K562 (cell line): ENCODE measurements around the gene C12orf43. TPM values are rescaled to one million over a fixed set of nuclear protein-coding genes. Genes with fewer than 3 reads are reported as not detected.

Experiments
- ATAC-seq: fragments of 200-7000 bp; cut with Tn5 transposase; 3 replicates; pipeline ENCODE4 v1.9.1; 2020; ENCODE audit warnings: moderate library complexity
- BruUV-seq: library from RNA; stranded (reverse); fragments of 400-500 nt; replicated peaks from 2 replicates; lab custom pipeline; 2021; lab: Mats Ljungman, UMichigan
- CTCF ChIA-PET: fragments of 300-600 bp; formaldehyde crosslinking; extraction: SDS; loops from one replicate; lab custom pipeline; 2021; ENCODE audit warnings: low intra/inter-chr PET ratio; lab: Yijun Ruan, JAX
- POLR2A ChIA-PET: fragments of 300-600, 350-650 bp; sonication (Branson Sonifier 250); formaldehyde crosslinking; extraction: SDS; loops from one replicate; lab custom pipeline; 2021; ENCODE audit warnings: antibody characterized with exemption, inconsistent platforms; lab: Yijun Ruan, JAX
- DNase-seq, 4 experiments: peaks; one replicate each; pipeline versions ENCODE4 v3.0.0 to v3.0.0-alpha.2; 2011 to 2018; ENCODE audit warnings: low spot score in 3 of 4, mixed read lengths in 3 of 4; ENCODE audit errors: extremely low read depth in 1 of 4
- FAIRE-seq: peaks from 2 replicates; lab custom pipeline; 2011; peaks lifted over from hg19 to GRCh38; lab: Jason Lieb, UNC
- H2AFZ ChIP-seq: 2 replicates; pipeline ENCODE4 v1.6.0; 2011; ENCODE audit warnings: low read depth, low read length, control low read depth, inconsistent platforms
- H3K27ac ChIP-seq: fragments of 200-600 bp; 3 replicates; pipeline ENCODE4 v1.8.0; 2011; ENCODE audit warnings: low read depth, mild to moderate bottlenecking, control low read depth, inconsistent platforms, low read length, moderate library complexity, mixed read lengths; ENCODE audit errors: extremely low read depth
- H3K27me3 ChIP-seq, 2 experiments: fragments of 300-600 bp in 1 of 2; 2 replicates in 1 of 2; 3 replicates in 1 of 2; pipeline versions ENCODE4 v1.6.0 to v1.8.0; 2011; ENCODE audit warnings: inconsistent platforms in 2 of 2, low read length in 2 of 2, mild to moderate bottlenecking in 1 of 2, mixed read lengths in 1 of 2, moderate library complexity in 1 of 2; ENCODE audit not compliant: control insufficient read depth in 2 of 2, insufficient read depth in 2 of 2
- H3K36me3 ChIP-seq: fragments of 300-600 bp; 3 replicates; pipeline ENCODE4 v1.8.0; 2011; ENCODE audit warnings: mild to moderate bottlenecking, low read length, inconsistent platforms; ENCODE audit not compliant: control insufficient read depth, insufficient read depth
- H3K4me1 ChIP-seq, 2 experiments: fragments of 200-600 bp in 1 of 2; replicated peaks in 1 of 2; 2 replicates in 1 of 2; 3 replicates in 1 of 2; pipeline versions ENCODE4 v1.5.1 to v1.8.0; 2011; ENCODE audit warnings: inconsistent platforms in 2 of 2, low read length in 2 of 2, mild to moderate bottlenecking in 1 of 2, mixed read lengths in 1 of 2, moderate library complexity in 1 of 2; ENCODE audit not compliant: control insufficient read depth in 2 of 2, insufficient read depth in 2 of 2
- H3K4me2 ChIP-seq: 2 replicates; pipeline ENCODE4 v1.6.1; 2011; ENCODE audit warnings: low read length, control low read depth, inconsistent platforms, mixed read lengths; ENCODE audit not compliant: insufficient read depth
- H3K4me3 ChIP-seq: fragments of 200-600 bp; sonication (generic), shearing (Covaris generic); 2 replicates; pipeline ENCODE4 v1.5.1; 2016; ENCODE audit warnings: control low read depth, inconsistent platforms
- H3K79me2 ChIP-seq: fragments of 200-600 bp; 3 replicates; pipeline ENCODE4 v1.8.0; 2011; ENCODE audit warnings: low read length, inconsistent platforms; ENCODE audit not compliant: control insufficient read depth, insufficient read depth
- H3K9ac ChIP-seq, 2 experiments: 2 replicates each; pipeline versions ENCODE4 v1.6.0 to v1.6.1; 2011; ENCODE audit warnings: low read depth in 2 of 2, low read length in 2 of 2, control low read depth in 1 of 2, inconsistent platforms in 1 of 2, mild to moderate bottlenecking in 1 of 2, mixed read lengths in 1 of 2; ENCODE audit not compliant: insufficient read depth in 1 of 2
- H3K9me1 ChIP-seq: one replicate; pipeline ENCODE4 v1.6.0; 2011; ENCODE audit warnings: inconsistent platforms, mild to moderate bottlenecking, low read length, moderate library complexity; ENCODE audit not compliant: control insufficient read depth, insufficient read depth
- H3K9me3 ChIP-seq: replicated peaks from 2 replicates; pipeline ENCODE4 v1.5.1; 2011; ENCODE audit warnings: low read depth, low read length, inconsistent platforms; ENCODE audit not compliant: control insufficient read depth, insufficient read depth
- H4K20me1 ChIP-seq: replicated peaks from 2 replicates; pipeline ENCODE4 v1.6.1; 2011; ENCODE audit warnings: low read length, inconsistent platforms, mixed read lengths; ENCODE audit not compliant: control insufficient read depth, insufficient read depth
- ARNT ChIP-seq, 2 experiments: fragments of 450-650 bp; IDR thresholded peaks; 2 replicates each; pipeline ENCODE4 v1.6.1; 2016; ENCODE audit warnings: mild to moderate bottlenecking in 1 of 2
- ELK3 ChIP-seq: fragments of 450-650 bp; formaldehyde crosslinking; IDR thresholded peaks from 2 replicates; pipeline ENCODE4 v1.4.0; 2020; ENCODE audit warnings: mild to moderate bottlenecking
- ETV1 ChIP-seq: fragments of 450-650 bp; conservative IDR thresholded peaks from 2 replicates; pipeline ENCODE4 v1.6.1; 2016; ENCODE audit warnings: missing genetic modification characterization, control low read depth, low read depth, missing compliant biosample characterization
- HDAC1 ChIP-seq, 2 experiments: fragments of 450-650 bp; IDR thresholded peaks; 2 replicates each; pipeline ENCODE4 v1.6.1; 2016 to 2017; ENCODE audit warnings: inconsistent platforms in 1 of 2, mild to moderate bottlenecking in 1 of 2, moderate library complexity in 1 of 2
- ILF3 ChIP-seq: fragments of 450-650 bp; IDR thresholded peaks from 2 replicates; pipeline ENCODE4 v1.6.1; 2018; ENCODE audit warnings: antibody characterized with exemption, mild to moderate bottlenecking, moderate library complexity, borderline replicate concordance
- NCOA4 ChIP-seq: fragments of 450-650 bp; IDR thresholded peaks from 2 replicates; pipeline ENCODE4 v1.6.1; 2018; ENCODE audit warnings: mild to moderate bottlenecking; ENCODE audit not compliant: partially characterized antibody
- NR2C1 ChIP-seq, 2 experiments: fragments of 450-650 bp; IDR thresholded peaks; 2 replicates each; pipeline ENCODE4 v1.6.1; 2017; ENCODE audit warnings: mild to moderate bottlenecking in 2 of 2, antibody characterized with exemption in 1 of 2, inconsistent platforms in 1 of 2, missing compliant biosample characterization in 1 of 2, missing genetic modification characterization in 1 of 2
- NUFIP1 ChIP-seq: fragments of 450-650 bp; IDR thresholded peaks from 2 replicates; pipeline ENCODE4 v1.6.1; 2018; ENCODE audit not compliant: partially characterized antibody
- ZBED1 ChIP-seq: IDR thresholded peaks from 2 replicates; pipeline ENCODE4 v1.6.1; 2014
- ZC3H8 ChIP-seq: fragments of 450-650 bp; IDR thresholded peaks from 2 replicates; pipeline ENCODE4 v1.6.1; 2017
- ZNF133 ChIP-seq: fragments of 250-450 bp; sonication (Bioruptor Pico); IDR thresholded peaks from 2 replicates; pipeline ENCODE4 v1.4.0; 2020; ENCODE audit warnings: mild to moderate bottlenecking
- ZNF143 ChIP-seq: sonication (generic); formaldehyde crosslinking; IDR thresholded peaks from 2 replicates; pipeline ENCODE4 v1.9.0; 2022; ENCODE audit warnings: mild to moderate bottlenecking, missing genetic modification reagents
- ZNF263 ChIP-seq: sonication (generic); formaldehyde crosslinking; IDR thresholded peaks from 2 replicates; pipeline ENCODE4 v1.8.0; 2022; ENCODE audit warnings: mild to moderate bottlenecking, missing genetic modification reagents, borderline replicate concordance
- ZNF408 ChIP-seq: fragments of 250-450 bp; sonication (Bioruptor Pico); IDR thresholded peaks from 2 replicates; pipeline ENCODE4 v1.4.0; 2020; ENCODE audit warnings: low read depth, mild to moderate bottlenecking, moderate library complexity
- ZNF764 ChIP-seq: fragments of 250-450 bp; sonication (Bioruptor Pico); IDR thresholded peaks from 2 replicates; pipeline ENCODE4 v1.4.0; 2020; ENCODE audit warnings: low read depth, mild to moderate bottlenecking, moderate library complexity
- ZSCAN32 ChIP-seq: fragments of 450-650 bp; formaldehyde crosslinking; IDR thresholded peaks from 2 replicates; pipeline ENCODE4 v1.4.0; 2020; ENCODE audit warnings: mild to moderate bottlenecking, moderate library complexity
- WGBS: fragments of 100-300 bp; shearing (Covaris generic); methylation state at CpG from one replicate; pipeline ENCODE4 v1.1.6; 2016; ENCODE audit warnings: low coverage, mixed read lengths; ENCODE audit not compliant: insufficient coverage; ENCODE audit errors: missing lambda C conversion rate; 5-methylcytosine and 5-hydroxymethylcytosine counted together
- in situ Hi-C: fragments of 300-500 bp; cut with MboI; formaldehyde crosslinking; loops from 4 replicates; pipeline ENCODE4 v1.15.0; 2018; ENCODE audit warnings: inconsistent platforms, mixed read lengths
- intact Hi-C: fragments of 100-400 bp; cut with micrococcal nuclease; formaldehyde crosslinking; loops from 2 replicates; pipeline ENCODE4 v1.14.2; 2022
- polyA plus RNA-seq, 8 experiments: library from polyadenylated mRNA; depleted of rRNA in 4 of 8; stranded (reverse) in 5 of 8; unstranded in 3 of 8; fragments of >200 nt; fragmentation: Nextera tagmentation in 2 of 8; fragmentation: Illumina TruSeq in 1 of 8; extraction: Ambion mirVana in 2 of 8; extraction: Trizol in 1 of 8; gene quantifications; 2 replicates each; pipeline versions ENCODE4 v1.2.1 to v1.2.3, GENCODE V29; 2011 to 2014; ENCODE audit warnings: inconsistent platforms in 1 of 8, missing spikeins in 1 of 8
- total RNA-seq, 7 experiments: library from RNA; depleted of rRNA in 6 of 7; stranded (reverse); fragments of >200 nt in 6 of 7; fragmentation: Illumina TruSeq in 2 of 7; extraction: Trizol in 2 of 7; gene quantifications; 2 replicates each; pipeline versions ENCODE4 v1.2.1 to v1.2.3, GENCODE V29; 2011 to 2021; ENCODE audit warnings: low replicate concordance in 1 of 7

The C12orf43 gene
- total and polyA plus RNA-seq, 9 of the 15 experiments (the other 6 are each of a cell fraction or from before 2014, with no cell fraction given), result 4.3 to 22.2 (median 16.8) TPM

GRCh38 chr12:121057794-121058193 lies 41.5 kb upstream of the C12orf43 start:
- in situ Hi-C loops (no loop called here), intact Hi-C loops (no loop called here)
- TF ChIP-seq ILF3, result no peak
- TF ChIP-seq HDAC1 (IDR thresholded peaks at IDR 0.05), result no peak
- no peak for TF ChIP-seq ZNF143
- no peak for TF ChIP-seq NCOA4
- TF ChIP-seq ZNF263 (CRISPR knock-in tag), result no peak
- TF ChIP-seq NR2C1 (IDR thresholded peaks at IDR 0.05), result no peak
- no peak for TF ChIP-seq NR2C1 (tag; IDR thresholded peaks at IDR 0.05)
- TF ChIP-seq ELK3 (CRISPR knock-in tag), result no peak
- TF ChIP-seq ETV1 (tag), result no peak
- no peak for TF ChIP-seq ZNF408 (CRISPR knock-in tag)
- TF ChIP-seq ZC3H8, result no peak
- no peak for TF ChIP-seq NUFIP1
- TF ChIP-seq ZBED1, result no peak
- TF ChIP-seq ZNF133, result no peak
- no peak for TF ChIP-seq ZNF764 (CRISPR knock-in tag)
- no peak for TF ChIP-seq ARNT (IDR thresholded peaks at IDR 0.05)
- no peak for TF ChIP-seq ZSCAN32 (CRISPR knock-in tag)
- no peak for FAIRE-seq
- DNase-seq, result no peak
- BruUV-seq, result no TSS peak
- H3K9ac ChIP-seq, result no peak overlapping the region
- no peak overlapping the region for H3K27ac ChIP-seq
- no peak overlapping the region for H3K4me2 ChIP-seq
- no peaks in the 10 kb centered on the region; a peak in 1 of 5 replicates for H3K4me1 ChIP-seq
- WGBS, result 7% methylated on average over 9 of the region's 9 CpGs
- ChIA-PET POLR2A (no interaction called here), CTCF (no interaction called here)
- H3K79me2 ChIP-seq, result no peaks in the 10 kb centered on the region
- H3K36me3 ChIP-seq, result no peaks in the 10 kb centered on the region
- no peak overlapping the region for H3K4me3 ChIP-seq
- H3K27me3 ChIP-seq, result peaks cover 23 to 36% of the 10 kb centered on the region in 2 experiments
- no peak overlapping the region for H2AFZ ChIP-seq
- H4K20me1 ChIP-seq, result no peaks in the 10 kb centered on the region
- no peaks in the 10 kb centered on the region for H3K9me1 ChIP-seq
- no peak for ATAC-seq
- no peaks in the 10 kb centered on the region for H3K9me3 ChIP-seq
